Amygdala (tissue), 56 donors: ENCODE measurements around the gene KCNK13.
"Not testable (repeated sequence)": the region's sequence is repeated elsewhere in the genome, so short reads cannot be mapped to it uniquely, and the experiment has no call there.

Experiments used
- DNase-seq, 56 donors: peaks; one replicate each; lab custom pipeline; 2025; lab: John Stamatoyannopoulos, UW

Gene KCNK13

DNA sequence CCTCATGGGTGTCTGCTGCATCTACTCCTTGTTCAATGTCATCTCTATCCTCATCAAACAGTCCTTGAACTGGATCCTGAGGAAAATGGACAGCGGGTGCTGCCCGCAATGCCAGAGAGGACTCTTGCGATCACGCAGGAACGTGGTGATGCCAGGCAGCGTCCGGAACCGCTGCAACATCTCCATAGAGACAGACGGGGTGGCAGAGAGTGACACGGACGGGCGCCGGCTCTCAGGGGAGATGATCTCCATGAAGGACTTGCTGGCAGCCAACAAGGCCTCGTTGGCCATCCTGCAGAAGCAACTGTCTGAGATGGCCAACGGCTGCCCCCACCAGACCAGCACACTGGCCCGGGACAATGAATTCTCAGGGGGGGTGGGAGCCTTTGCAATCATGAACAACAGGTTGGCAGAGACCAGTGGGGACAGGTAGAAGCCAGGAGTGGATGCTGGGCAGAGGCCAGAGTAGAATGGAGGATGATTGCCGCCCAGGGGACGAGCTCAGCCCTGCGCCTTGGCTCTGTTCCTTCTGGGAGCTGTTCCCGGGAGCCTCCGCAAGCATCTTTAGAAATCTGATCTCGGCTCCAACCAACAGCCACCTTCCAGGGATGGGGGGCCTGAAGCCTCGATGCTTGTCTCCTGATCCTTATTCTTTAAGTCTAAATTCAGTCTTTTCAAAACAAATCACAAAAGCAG, 122.9 kb downstream of the KCNK13 start:
- DNase-seq = no peak

DNA sequence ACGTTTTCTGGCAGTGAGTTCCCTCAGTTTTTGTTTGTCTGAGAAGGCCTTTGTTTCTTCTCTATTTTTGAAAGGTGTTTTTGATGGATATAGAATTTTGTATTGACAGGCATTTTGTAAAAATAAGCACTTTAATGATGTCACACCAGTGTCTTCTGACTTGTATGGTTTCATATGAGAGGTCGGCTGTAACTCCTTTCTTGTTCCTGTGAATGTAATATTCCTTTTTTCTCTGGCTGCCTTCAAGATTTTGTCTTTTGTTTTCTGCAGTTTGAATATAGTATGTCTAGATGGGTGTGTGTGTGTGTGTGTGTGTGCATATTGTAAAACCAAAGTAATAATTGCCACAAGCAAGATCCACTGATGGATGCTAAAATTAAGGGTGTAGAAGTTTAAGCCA, 126.8 kb downstream of the KCNK13 start:
- no peak for DNase-seq

DNA sequence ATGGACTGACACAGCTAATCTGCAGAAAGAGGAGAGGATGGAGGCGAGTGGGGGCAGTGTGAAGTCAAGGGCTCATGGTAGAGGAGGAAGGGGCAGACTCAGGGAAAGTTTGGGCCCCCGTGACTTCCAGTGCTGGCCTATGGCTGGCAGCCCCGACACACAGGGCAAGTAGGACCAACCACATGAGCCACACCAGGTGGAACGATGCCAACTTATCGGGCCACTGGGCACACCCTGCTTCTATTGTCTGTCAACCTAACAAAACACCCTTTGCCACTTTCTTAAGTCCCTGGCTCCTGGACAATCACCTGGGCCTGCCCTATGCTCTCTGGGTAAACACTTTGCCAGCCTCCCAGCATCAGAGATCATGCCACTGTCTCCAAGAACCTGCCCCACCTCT, 129.4 kb downstream of the KCNK13 start:
- DNase-seq = no peak

DNA sequence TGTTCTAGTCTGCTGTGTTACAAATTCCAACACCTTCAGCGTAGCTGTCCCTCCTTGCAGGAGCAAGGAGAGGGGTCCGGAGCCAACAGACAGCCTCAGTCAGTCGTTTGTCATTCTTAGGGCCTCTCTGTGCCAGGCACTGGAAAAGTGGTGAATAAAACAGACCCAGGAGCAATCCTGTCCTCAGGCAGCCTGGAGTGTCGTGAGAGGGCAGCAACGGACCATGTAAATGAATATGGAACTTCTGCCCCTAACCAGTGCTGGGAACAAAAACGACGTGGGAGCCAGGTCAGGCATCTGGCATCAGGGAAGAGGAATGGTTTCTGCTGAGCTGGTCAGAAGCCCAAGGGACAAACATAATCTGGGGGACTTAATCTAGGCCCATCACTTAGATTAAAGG, 129.8 kb downstream of the KCNK13 start:
- DNase-seq = no peak

DNA sequence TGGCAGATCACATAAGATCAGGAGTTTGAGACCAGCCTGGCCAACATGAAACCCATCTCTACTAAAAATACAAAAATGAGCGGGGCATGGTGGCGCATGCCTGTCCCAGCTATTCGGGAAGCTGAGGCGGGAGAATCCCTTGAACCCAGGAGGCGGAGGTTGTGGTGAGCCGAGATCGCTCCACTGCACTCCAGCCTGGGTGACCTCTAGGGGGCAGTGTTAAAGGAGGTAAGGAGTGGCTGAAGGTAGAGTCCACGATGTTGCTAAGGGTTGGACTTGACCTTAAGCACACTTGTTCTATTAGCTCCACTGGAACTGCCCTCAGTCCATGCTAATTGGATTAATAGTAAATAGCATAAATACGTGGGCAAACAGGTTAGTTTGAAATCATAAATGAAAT, 132.1 kb downstream of the KCNK13 start:
- no peak for DNase-seq

DNA sequence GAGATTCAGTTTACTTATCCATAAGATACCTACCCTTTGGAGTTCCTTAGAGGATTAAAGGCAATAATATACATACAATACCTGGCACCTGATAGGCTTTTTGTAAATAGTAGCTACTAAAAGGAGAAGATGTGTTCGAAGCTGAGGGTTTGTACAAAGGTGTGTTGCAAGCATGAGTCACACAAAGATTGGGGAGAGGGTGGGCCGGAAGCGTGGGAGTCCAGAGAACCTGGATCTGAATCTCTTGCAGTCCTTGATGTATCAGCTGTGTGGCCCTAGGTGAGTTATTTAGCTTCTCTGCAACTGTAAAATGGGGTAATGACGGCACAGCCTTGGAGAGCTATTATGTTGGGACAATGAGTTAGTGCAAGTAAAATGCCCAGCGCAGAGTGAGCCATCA, 132.9 kb downstream of the KCNK13 start:
- DNase-seq = no peak

DNA sequence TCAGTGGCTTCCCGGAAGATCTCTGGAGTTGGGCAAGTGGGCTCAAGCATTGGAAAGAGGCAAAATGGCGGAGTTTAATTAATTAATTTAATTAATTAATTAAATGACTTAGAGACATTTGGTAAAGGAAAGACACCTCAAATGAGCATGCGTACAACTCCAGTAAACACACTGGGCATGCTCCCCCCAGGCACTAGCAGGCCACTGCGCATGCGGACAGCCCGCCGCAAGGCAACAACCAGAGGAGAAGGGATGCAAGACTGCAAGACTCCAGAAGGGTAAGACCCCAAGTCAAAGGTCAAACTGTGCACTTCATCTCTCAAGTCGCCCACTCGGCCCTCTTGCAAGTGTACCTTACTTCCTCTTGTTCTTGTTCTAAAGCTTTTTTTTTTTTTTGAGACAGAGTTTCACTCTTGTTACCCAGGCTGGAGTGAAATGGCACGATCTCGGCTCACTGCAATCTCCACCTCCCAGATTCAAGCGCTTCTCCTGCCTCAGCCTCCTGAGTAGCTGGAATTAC, 136.8 kb downstream of the KCNK13 start:
- DNase-seq = no peak

DNA sequence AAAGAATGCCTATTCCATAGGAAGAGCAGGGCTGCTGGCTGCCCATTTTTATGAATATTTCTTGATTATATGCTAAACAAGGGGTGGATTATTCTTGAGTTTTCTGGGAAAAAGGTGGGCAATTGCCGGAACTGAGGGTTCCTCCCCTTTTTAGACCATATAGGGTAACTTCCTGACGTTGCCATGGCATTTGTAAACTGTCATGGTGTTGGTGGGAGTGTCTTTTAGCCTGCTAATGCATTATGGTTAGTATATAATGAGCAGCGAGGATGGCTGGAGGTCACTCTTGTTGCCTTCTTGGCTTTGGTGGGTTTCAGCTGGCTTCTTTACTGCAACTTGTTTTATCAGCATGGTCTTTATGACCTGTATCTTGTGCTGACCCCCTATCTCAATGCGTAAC, 138.8 kb downstream of the KCNK13 start:
- DNase-seq = not testable (repeated sequence)

DNA sequence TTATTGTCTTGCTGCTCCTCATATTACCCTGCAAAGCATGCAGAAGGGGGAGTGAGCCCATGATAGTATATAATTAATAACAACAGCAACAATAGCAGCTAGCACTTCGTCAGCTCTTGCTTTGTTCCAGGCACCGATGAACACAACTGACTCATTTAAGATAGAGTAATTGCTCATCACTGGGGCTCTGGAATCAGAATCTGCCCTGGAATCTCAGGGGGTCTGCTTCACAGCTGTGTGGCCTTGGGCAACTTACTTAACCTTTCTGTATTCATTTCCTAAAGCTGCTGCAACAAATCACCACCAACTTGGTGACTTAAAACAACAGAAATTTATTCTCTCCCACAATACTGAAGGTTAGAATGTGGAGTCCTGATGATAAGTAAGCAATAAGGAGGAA, 139.6 kb downstream of the KCNK13 start:
- DNase-seq = no peak

DNA sequence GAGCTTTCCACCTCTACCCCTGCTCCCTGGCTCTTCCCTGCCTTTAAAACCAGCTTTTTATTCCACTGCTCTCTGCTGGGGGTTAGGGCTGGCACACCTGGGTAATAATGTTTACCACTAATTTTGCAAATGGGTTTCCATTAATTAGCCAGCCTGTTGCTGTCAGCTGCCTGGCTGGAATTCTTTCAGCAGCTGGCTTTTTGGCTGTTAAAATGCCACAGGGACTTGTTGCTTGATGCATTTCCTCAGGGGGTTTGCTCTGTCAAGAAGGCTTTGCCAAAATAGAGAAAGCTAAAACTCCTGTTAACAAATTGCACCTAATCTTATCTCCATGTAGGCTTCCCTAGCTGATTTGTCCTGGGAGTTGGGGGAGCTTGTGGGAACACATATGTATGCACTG, 142.7 kb downstream of the KCNK13 start:
- DNase-seq = no peak

DNA sequence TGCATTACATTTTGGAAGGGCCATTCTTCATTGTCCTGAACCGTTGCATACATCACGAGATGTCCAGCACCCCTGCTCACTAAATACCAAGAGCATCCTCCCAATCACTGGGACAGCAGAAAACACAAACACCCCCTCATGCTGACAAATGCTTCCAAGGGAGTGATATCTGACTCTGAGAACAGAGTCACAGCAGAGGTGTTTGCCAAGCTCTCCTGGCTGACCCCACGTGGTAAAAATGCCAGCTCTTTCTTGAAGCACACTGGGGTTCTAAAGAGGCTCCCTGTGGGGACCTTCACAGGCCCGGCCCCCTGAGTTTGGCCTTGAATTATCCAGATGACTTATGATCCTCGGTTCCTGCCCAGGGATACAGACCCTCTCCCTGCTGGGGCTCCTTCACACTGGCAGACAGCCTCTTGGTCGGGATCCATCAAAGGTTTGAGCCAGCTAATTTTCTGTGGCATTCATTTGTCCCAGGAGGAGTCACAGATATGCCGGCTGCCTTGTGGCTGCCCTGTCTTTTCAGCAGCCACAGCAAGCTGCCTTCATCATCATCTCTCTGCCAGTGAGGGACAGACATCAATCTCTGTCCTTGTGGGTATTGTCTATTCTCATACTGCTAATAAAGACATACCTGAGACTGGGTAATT, 151.4 kb downstream of the KCNK13 start:
- no peak for DNase-seq

DNA sequence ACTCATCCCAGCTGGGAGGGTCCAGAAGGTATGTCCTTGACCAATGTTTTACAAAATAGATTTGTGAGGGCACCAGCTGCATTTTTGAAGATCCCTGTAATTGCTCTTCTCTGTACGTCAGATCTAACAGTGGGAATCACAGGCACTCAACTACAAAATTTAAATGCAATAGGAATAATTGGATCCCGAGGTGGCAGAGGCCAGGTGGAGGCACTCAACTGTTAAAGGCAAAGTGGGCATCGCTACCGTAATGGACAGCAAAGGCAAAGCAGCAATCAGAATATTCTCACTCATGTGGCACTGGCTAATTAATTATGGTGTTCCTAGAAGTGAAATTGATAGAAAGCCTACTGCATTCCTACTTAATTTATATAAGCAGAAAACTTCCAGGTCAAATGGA, 166.7 kb downstream of the KCNK13 start:
- DNase-seq = no peak

DNA sequence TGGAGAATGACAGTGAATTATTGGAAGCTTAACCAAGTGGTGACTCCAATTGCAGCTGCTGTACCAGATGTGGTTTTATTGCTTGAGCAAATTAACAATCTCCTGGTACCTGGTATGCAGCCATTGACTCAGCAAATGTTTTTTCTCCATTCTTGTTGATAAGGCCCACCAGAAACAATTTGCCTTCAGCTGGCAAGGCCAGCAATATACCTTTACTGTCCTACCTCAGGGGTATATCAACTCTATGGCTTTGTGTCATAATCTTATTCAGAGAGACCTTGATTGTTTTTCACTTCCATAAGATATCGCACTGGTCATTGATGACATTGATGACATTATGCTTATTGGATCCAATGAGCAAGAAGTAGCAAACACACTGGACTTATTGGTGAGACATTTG, 168.1 kb downstream of the KCNK13 start:
- not testable (repeated sequence) for DNase-seq
